K562 (cell line): Measurements from ENCODE around the gene XKR7. TPM values are rescaled to one million over a fixed set of nuclear protein-coding genes. Genes with fewer than 3 reads are reported as not detected.

Experiments
- ATAC-seq: fragments of 200-7000 bp; cut with Tn5 transposase; 3 replicates; pipeline ENCODE4 v1.9.1; 2020; ENCODE audit warnings: moderate library complexity
- BruUV-seq: library from RNA; stranded (reverse); fragments of 400-500 nt; replicated peaks from 2 replicates; lab custom pipeline; 2021; lab: Mats Ljungman, UMichigan
- CTCF ChIA-PET: fragments of 300-600 bp; formaldehyde crosslinking; extraction: SDS; loops from one replicate; lab custom pipeline; 2021; ENCODE audit warnings: low intra/inter-chr PET ratio; lab: Yijun Ruan, JAX
- POLR2A ChIA-PET: fragments of 300-600, 350-650 bp; sonication (Branson Sonifier 250); formaldehyde crosslinking; extraction: SDS; loops from one replicate; lab custom pipeline; 2021; ENCODE audit warnings: antibody characterized with exemption, inconsistent platforms; lab: Yijun Ruan, JAX
- DNase-seq, 4 experiments: peaks; one replicate each; pipeline versions ENCODE4 v3.0.0 to v3.0.0-alpha.2; 2011 to 2018; ENCODE audit warnings: low spot score in 3 of 4, mixed read lengths in 3 of 4; ENCODE audit errors: extremely low read depth in 1 of 4
- FAIRE-seq: peaks from 2 replicates; lab custom pipeline; 2011; peaks lifted over from hg19 to GRCh38; lab: Jason Lieb, UNC
- H2AFZ ChIP-seq: 2 replicates; pipeline ENCODE4 v1.6.0; 2011; ENCODE audit warnings: low read depth, low read length, control low read depth, inconsistent platforms
- H3K27ac ChIP-seq: fragments of 200-600 bp; 3 replicates; pipeline ENCODE4 v1.8.0; 2011; ENCODE audit warnings: low read depth, mild to moderate bottlenecking, control low read depth, inconsistent platforms, low read length, moderate library complexity, mixed read lengths; ENCODE audit errors: extremely low read depth
- H3K27me3 ChIP-seq, 2 experiments: fragments of 300-600 bp in 1 of 2; 2 replicates in 1 of 2; 3 replicates in 1 of 2; pipeline versions ENCODE4 v1.6.0 to v1.8.0; 2011; ENCODE audit warnings: inconsistent platforms in 2 of 2, low read length in 2 of 2, mild to moderate bottlenecking in 1 of 2, mixed read lengths in 1 of 2, moderate library complexity in 1 of 2; ENCODE audit not compliant: control insufficient read depth in 2 of 2, insufficient read depth in 2 of 2
- H3K36me3 ChIP-seq: fragments of 300-600 bp; 3 replicates; pipeline ENCODE4 v1.8.0; 2011; ENCODE audit warnings: mild to moderate bottlenecking, low read length, inconsistent platforms; ENCODE audit not compliant: control insufficient read depth, insufficient read depth
- H3K4me1 ChIP-seq, 2 experiments: fragments of 200-600 bp in 1 of 2; replicated peaks in 1 of 2; 2 replicates in 1 of 2; 3 replicates in 1 of 2; pipeline versions ENCODE4 v1.5.1 to v1.8.0; 2011; ENCODE audit warnings: inconsistent platforms in 2 of 2, low read length in 2 of 2, mild to moderate bottlenecking in 1 of 2, mixed read lengths in 1 of 2, moderate library complexity in 1 of 2; ENCODE audit not compliant: control insufficient read depth in 2 of 2, insufficient read depth in 2 of 2
- H3K4me2 ChIP-seq: 2 replicates; pipeline ENCODE4 v1.6.1; 2011; ENCODE audit warnings: low read length, control low read depth, inconsistent platforms, mixed read lengths; ENCODE audit not compliant: insufficient read depth
- H3K4me3 ChIP-seq: fragments of 200-600 bp; sonication (generic), shearing (Covaris generic); 2 replicates; pipeline ENCODE4 v1.5.1; 2016; ENCODE audit warnings: control low read depth, inconsistent platforms
- H3K79me2 ChIP-seq: fragments of 200-600 bp; 3 replicates; pipeline ENCODE4 v1.8.0; 2011; ENCODE audit warnings: low read length, inconsistent platforms; ENCODE audit not compliant: control insufficient read depth, insufficient read depth
- H3K9ac ChIP-seq, 2 experiments: 2 replicates each; pipeline versions ENCODE4 v1.6.0 to v1.6.1; 2011; ENCODE audit warnings: low read depth in 2 of 2, low read length in 2 of 2, control low read depth in 1 of 2, inconsistent platforms in 1 of 2, mild to moderate bottlenecking in 1 of 2, mixed read lengths in 1 of 2; ENCODE audit not compliant: insufficient read depth in 1 of 2
- H3K9me1 ChIP-seq: one replicate; pipeline ENCODE4 v1.6.0; 2011; ENCODE audit warnings: inconsistent platforms, mild to moderate bottlenecking, low read length, moderate library complexity; ENCODE audit not compliant: control insufficient read depth, insufficient read depth
- H3K9me3 ChIP-seq: replicated peaks from 2 replicates; pipeline ENCODE4 v1.5.1; 2011; ENCODE audit warnings: low read depth, low read length, inconsistent platforms; ENCODE audit not compliant: control insufficient read depth, insufficient read depth
- H4K20me1 ChIP-seq: replicated peaks from 2 replicates; pipeline ENCODE4 v1.6.1; 2011; ENCODE audit warnings: low read length, inconsistent platforms, mixed read lengths; ENCODE audit not compliant: control insufficient read depth, insufficient read depth
- NFE2 ChIP-seq: IDR thresholded peaks from 2 replicates; pipeline ENCODE4 v1.6.1; 2014; ENCODE audit warnings: antibody characterized with exemption, low read depth
- ZFP36 ChIP-seq: fragments of 150-350 bp; IDR thresholded peaks from 2 replicates; pipeline ENCODE4 v1.6.1; 2018; ENCODE audit warnings: low read length, low read depth; ENCODE audit not compliant: partially characterized antibody
- ZKSCAN3 ChIP-seq: fragments of 250-450 bp; sonication (Bioruptor Pico); IDR thresholded peaks from 2 replicates; pipeline ENCODE4 v1.4.0; 2020
- ZNF766 ChIP-seq: fragments of 200-800 bp; sonication (Bioruptor generic); conservative IDR thresholded peaks from 2 replicates; pipeline ENCODE4 v1.6.1; 2016; ENCODE audit warnings: missing genetic modification characterization, missing compliant biosample characterization
- WGBS: fragments of 100-300 bp; shearing (Covaris generic); methylation state at CpG from one replicate; pipeline ENCODE4 v1.1.6; 2016; ENCODE audit warnings: low coverage, mixed read lengths; ENCODE audit not compliant: insufficient coverage; ENCODE audit errors: missing lambda C conversion rate; 5-methylcytosine and 5-hydroxymethylcytosine counted together
- in situ Hi-C: fragments of 300-500 bp; cut with MboI; formaldehyde crosslinking; loops from 4 replicates; pipeline ENCODE4 v1.15.0; 2018; ENCODE audit warnings: inconsistent platforms, mixed read lengths
- intact Hi-C: fragments of 100-400 bp; cut with micrococcal nuclease; formaldehyde crosslinking; loops from 2 replicates; pipeline ENCODE4 v1.14.2; 2022
- polyA plus RNA-seq, 8 experiments: library from polyadenylated mRNA; depleted of rRNA in 4 of 8; stranded (reverse) in 5 of 8; unstranded in 3 of 8; fragments of >200 nt; fragmentation: Nextera tagmentation in 2 of 8; fragmentation: Illumina TruSeq in 1 of 8; extraction: Ambion mirVana in 2 of 8; extraction: Trizol in 1 of 8; gene quantifications; 2 replicates each; pipeline versions ENCODE4 v1.2.1 to v1.2.3, GENCODE V29; 2011 to 2014; ENCODE audit warnings: inconsistent platforms in 1 of 8, missing spikeins in 1 of 8
- total RNA-seq, 7 experiments: library from RNA; depleted of rRNA in 6 of 7; stranded (reverse); fragments of >200 nt in 6 of 7; fragmentation: Illumina TruSeq in 2 of 7; extraction: Trizol in 2 of 7; gene quantifications; 2 replicates each; pipeline versions ENCODE4 v1.2.1 to v1.2.3, GENCODE V29; 2011 to 2021; ENCODE audit warnings: low replicate concordance in 1 of 7
- TF ChIP-seq, protein P1 (sequence below): fragments of 450-650 bp; formaldehyde crosslinking; IDR thresholded peaks from 2 replicates; pipeline ENCODE4 v1.4.0; 2020; ENCODE audit warnings: mild to moderate bottlenecking, mixed read lengths

The XKR7 gene
- total and polyA plus RNA-seq, 9 of the 15 experiments (the other 6 are each of a cell fraction or from before 2014, with no cell fraction given): 0.02 TPM; not detected in 8

DNA sequence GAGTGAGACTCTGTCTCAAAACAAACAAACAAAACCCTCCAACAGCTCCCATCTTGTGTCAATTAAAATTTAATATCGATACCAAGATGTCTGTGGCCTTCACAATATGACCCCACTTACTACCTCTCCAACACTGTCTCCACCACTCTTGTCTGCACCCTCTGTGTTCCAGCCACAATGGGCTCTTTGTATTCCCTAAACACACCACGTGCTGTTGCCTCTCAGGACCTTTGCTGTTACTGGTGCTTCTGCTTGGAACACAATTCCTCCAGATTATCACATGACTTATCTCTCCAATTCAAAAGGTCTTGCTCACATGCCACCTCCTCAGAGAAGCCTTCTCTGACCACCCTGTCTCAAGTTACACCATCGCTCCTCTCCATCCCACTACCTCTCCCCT lies 78.0 kb downstream of the XKR7 start:
- no peak overlapping the region for H3K4me2 ChIP-seq
- no peak for TF ChIP-seq NFE2
- peak; percentile 48 for TF ChIP-seq ZFP36
- TF ChIP-seq ZNF766 (CRISPR knock-in tag): no peak
- no peak for TF ChIP-seq ZKSCAN3 (CRISPR knock-in tag)
- TF ChIP-seq, protein P1, sequence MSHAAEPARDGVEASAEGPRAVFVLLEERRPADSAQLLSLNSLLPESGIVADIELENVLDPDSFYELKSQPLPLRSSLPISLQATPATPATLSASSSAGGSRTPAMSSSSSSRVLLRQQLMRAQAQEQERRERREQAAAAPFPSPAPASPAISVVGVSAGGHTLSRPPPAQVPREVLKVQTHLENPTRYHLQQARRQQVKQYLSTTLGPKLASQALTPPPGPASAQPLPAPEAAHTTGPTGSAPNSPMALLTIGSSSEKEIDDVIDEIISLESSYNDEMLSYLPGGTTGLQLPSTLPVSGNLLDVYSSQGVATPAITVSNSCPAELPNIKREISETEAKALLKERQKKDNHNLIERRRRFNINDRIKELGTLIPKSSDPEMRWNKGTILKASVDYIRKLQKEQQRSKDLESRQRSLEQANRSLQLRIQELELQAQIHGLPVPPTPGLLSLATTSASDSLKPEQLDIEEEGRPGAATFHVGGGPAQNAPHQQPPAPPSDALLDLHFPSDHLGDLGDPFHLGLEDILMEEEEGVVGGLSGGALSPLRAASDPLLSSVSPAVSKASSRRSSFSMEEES (CRISPR knock-in tag): peak; percentile 35; the same call in 1 of the 2 replicates
- H3K79me2 ChIP-seq: no peaks in the 10 kb centered on the region
- in situ Hi-C loops (no loop called here), intact Hi-C loops (no loop called here)
- POLR2A ChIA-PET: interaction anchor here (0.6 kb wide), 1 partner anchor 12 kb away, joined by 3 read pairs; no protein-coding TSS in a partner anchor
- H3K36me3 ChIP-seq: no peaks in the 10 kb centered on the region
- CTCF ChIA-PET: no interaction called here
- no peaks in the 10 kb centered on the region for H4K20me1 ChIP-seq
- peaks cover 20 to 21% of the 10 kb centered on the region in 2 experiments; a peak in 4 of 5 replicates for H3K27me3 ChIP-seq
- WGBS: 4% methylated on average over 3 of the region's 3 CpGs
- H3K9me1 ChIP-seq: no peaks in the 10 kb centered on the region
- no peak overlapping the region for H2AFZ ChIP-seq
- DNase-seq (no peak), ATAC-seq (no peak), FAIRE-seq (no peak)
- H3K4me3 ChIP-seq: no peak overlapping the region
- H3K27ac ChIP-seq: no peak overlapping the region
- H3K9ac ChIP-seq: no peak overlapping the region
- H3K4me1 ChIP-seq: no peaks in the 10 kb centered on the region
- BruUV-seq: no TSS peak
- no peaks in the 10 kb centered on the region for H3K9me3 ChIP-seq
